ENCODE data around the gene SLC16A3.
A peak's percentile ranks its signal among the peaks of the same experiment; 100 is the strongest.

Gene SLC16A3

DNA sequence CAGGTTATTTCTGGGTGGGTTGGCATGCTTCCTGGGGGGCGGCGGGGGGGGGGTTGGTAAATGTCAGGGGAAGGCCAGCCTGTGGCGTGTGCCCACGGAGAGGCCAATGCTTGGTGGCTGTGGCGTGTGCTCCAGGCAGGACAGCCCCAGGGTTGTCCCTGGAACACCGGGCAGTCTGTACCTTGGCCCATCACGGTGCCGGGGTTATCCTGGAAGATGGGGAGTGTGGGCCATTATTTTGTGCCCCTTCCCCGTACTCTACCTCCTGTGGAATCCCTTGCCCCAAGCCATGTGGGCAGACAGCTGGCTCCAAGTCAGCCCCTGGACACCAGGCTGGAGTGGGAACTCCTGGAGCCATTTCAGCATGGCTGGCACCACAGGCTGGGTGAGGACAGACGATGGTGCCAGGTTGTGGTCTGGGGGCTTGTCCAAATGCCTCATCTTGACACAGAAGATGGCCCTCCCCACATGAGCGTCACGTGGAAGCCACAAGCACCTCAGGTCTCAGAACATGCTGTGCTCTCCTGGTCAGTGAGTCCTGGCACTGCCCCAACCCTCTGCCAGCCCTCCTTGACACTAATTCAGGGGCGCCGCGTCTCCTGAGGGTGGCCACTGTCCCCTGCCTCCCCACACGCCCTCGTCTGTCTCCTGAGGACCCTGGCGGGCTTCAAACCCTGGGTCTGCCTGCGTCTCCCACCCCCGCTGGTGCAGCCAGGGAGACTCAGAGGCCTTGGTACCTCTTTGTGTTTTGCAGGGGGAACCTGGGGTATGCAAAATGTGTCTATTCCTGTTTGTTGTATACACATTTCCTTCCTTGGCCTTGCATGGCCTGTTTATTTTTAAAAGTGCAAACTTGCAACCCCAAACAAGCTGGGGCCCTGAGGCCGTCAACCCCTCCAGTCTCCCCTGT, 4.3 kb downstream of the SLC16A3 start:
- Histone ChIP-seq H3K27ac (peak overlapping the region; percentile 86), H3K4me3 (ENCODE audit: low read depth, low read length) (no peak overlapping the region), H3K9me3 (ENCODE audit: control insufficient read depth, low read length) (no peaks in the 10 kb centered on the region), H2AFZ (no peak overlapping the region), H3K9ac (no peak overlapping the region), H3K4me1 (peaks cover 31% of the 10 kb centered on the region), H3K4me2 (ENCODE audit: low read length) (no peak overlapping the region), H3K36me3 (ENCODE audit: control insufficient read depth, insufficient read depth, low read length) (no peaks in the 10 kb centered on the region), H3K27me3 (ENCODE audit: control insufficient read depth, insufficient read depth, low read length) (no peaks in the 10 kb centered on the region), H3K79me2 (no peaks in the 10 kb centered on the region)
- no peak for TF ChIP-seq CTCF (IDR thresholded peaks at IDR 0.05)

- H3K36me3 ChIP-seq (ENCODE audit: control insufficient read depth, insufficient read depth, low read length): no peaks in the 10 kb centered on the region
- no peak for TF ChIP-seq CTCF (IDR thresholded peaks at IDR 0.05)
- no peaks in the 10 kb centered on the region for H3K79me2 ChIP-seq
- peak overlapping the region; percentile 62 for H2AFZ ChIP-seq
- no peak overlapping the region for H3K9ac ChIP-seq
- no peaks in the 10 kb centered on the region for H3K9me3 ChIP-seq (ENCODE audit: control insufficient read depth, low read length)
- H3K4me3 ChIP-seq (ENCODE audit: low read depth, low read length): peak overlapping the region; percentile 5
- H3K27me3 ChIP-seq (ENCODE audit: control insufficient read depth, insufficient read depth, low read length): no peaks in the 10 kb centered on the region
- H3K4me2 ChIP-seq (ENCODE audit: low read length): peak overlapping the region; percentile 70
- peak overlapping the region; percentile 86 for H3K27ac ChIP-seq
- peaks cover 38% of the 10 kb centered on the region for H3K4me1 ChIP-seq
Observed at GRCh38 chr17:82234211-82235055, 5.6 kb downstream of the SLC16A3 start.

DNA sequence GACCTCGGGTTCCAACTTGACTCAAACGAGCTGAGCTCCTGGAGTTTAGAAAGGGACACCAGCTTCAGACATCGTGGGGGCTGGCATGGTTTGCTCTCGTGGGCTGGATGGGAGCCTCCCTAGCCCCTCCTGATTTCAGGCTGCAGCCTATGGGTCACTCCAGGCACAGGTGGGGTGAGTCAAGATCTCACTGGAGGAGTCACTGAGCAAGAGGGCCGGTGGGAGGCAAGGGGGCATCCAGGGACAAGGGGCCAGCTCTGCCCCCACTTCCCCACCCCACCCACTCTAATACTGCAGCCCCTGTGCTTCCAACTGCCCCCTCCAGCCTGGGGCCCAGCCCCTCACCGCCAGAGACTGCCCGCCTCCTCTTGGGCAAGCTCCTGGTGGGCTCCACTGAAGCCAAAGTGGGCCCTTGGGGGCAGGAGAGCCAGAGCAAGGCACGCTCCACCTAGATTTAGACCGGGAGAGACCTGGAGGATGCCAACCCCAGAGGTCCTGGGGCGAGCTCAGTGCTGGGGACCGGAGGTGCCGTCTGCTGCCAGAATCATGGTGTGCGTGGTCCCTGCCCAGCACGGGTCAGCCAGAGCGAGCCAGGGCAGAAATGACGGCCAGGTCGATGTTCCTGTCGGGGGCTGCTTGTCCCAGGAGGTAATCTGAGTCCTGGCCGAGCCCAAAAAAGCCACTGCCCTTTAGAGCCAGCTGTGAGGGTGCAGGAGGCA, 6.4 kb downstream of the SLC16A3 start:
- Histone ChIP-seq H3K4me1 (peaks cover 32% of the 10 kb centered on the region), H3K4me3 (ENCODE audit: low read depth, low read length) (peak overlapping the region; percentile 35), H3K27me3 (ENCODE audit: control insufficient read depth, insufficient read depth, low read length) (no peaks in the 10 kb centered on the region), H3K9me3 (ENCODE audit: control insufficient read depth, low read length) (no peaks in the 10 kb centered on the region), H3K27ac (peak overlapping the region; percentile 86), H3K79me2 (no peaks in the 10 kb centered on the region), H3K9ac (no peak overlapping the region), H3K4me2 (ENCODE audit: low read length) (peak overlapping the region; percentile 70), H3K36me3 (ENCODE audit: control insufficient read depth, insufficient read depth, low read length) (no peaks in the 10 kb centered on the region), H2AFZ (peak overlapping the region; percentile 71)
- TF ChIP-seq CTCF (IDR thresholded peaks at IDR 0.05): no peak

GRCh38 chr17:82235775-82236141, 6.9 kb downstream of the SLC16A3 start:
- Histone ChIP-seq H3K27me3 (ENCODE audit: control insufficient read depth, insufficient read depth, low read length) (no peaks in the 10 kb centered on the region), H3K9ac (no peak overlapping the region), H3K4me2 (ENCODE audit: low read length) (peak overlapping the region; percentile 70), H2AFZ (peak overlapping the region; percentile 71), H3K27ac (peak overlapping the region; percentile 86), H3K79me2 (peaks cover 3% of the 10 kb centered on the region), H3K9me3 (ENCODE audit: control insufficient read depth, low read length) (no peaks in the 10 kb centered on the region), H3K36me3 (ENCODE audit: control insufficient read depth, insufficient read depth, low read length) (no peaks in the 10 kb centered on the region), H3K4me1 (peaks cover 34% of the 10 kb centered on the region), H3K4me3 (ENCODE audit: low read depth, low read length) (peak overlapping the region; percentile 35)
- no peak for TF ChIP-seq CTCF (IDR thresholded peaks at IDR 0.05)

All from parathyroid adenoma (tissue), 2 donors.